Esophagus muscularis mucosa (tissue), 4 donors: Measurements from ENCODE around the gene CDC42EP2. TPM values are rescaled to one million over a fixed set of nuclear protein-coding genes. Genes with fewer than 3 reads are reported as not detected.

Experiments used
- DNase-seq: peaks from one replicate; pipeline ENCODE4 v3.0.0-alpha.2; 2017; ENCODE audit errors: extremely low spot score
- H3K27ac ChIP-seq, 4 donors: fragments of 200-600 bp; sonication (generic); replicated peaks in 1 of 4; 1 replicate in 3 of 4; 2 replicates in 1 of 4; pipeline ENCODE4 v1.5.1; 2016 to 2019; ENCODE audit warnings: mild to moderate bottlenecking in 1 of 4
- H3K27me3 ChIP-seq, 4 donors: fragments of 200-600 bp; sonication (generic); one replicate each; pipeline versions ENCODE4 v1.5.1 to v1.6.0; 2016 to 2019
- H3K36me3 ChIP-seq, 4 donors: fragments of 200-600 bp; sonication (generic); one replicate each; pipeline ENCODE4 v1.5.1; 2016 to 2019
- H3K4me1 ChIP-seq, 4 donors: fragments of 200-600 bp; sonication (generic); one replicate each; pipeline ENCODE4 v1.5.1; 2016 to 2019
- H3K4me3 ChIP-seq, 4 donors: fragments of 200-600 bp; sonication (generic); 1 replicate in 2 of 4; 2 replicates in 2 of 4; pipeline ENCODE4 v1.5.1; 2016 to 2019; ENCODE audit warnings: mild to moderate bottlenecking in 4 of 4, moderate library complexity in 1 of 4
- H3K9me3 ChIP-seq, 4 donors: fragments of 200-600 bp; sonication (generic); 1 replicate in 3 of 4; 2 replicates in 1 of 4; pipeline ENCODE4 v1.5.1; 2016 to 2019
- EP300 ChIP-seq: sonication (generic); formaldehyde crosslinking; IDR thresholded peaks from one replicate; pipeline ENCODE4 v1.6.1; 2017; ENCODE audit warnings: antibody characterized with exemption
- POLR2A ChIP-seq: fragments of 450-650 bp; IDR thresholded peaks from one replicate; pipeline ENCODE4 v1.6.1; 2017; ENCODE audit warnings: antibody characterized with exemption, moderate library complexity, mild to moderate bottlenecking, low read depth
- POLR2AphosphoS5 ChIP-seq, 2 donors: sonication (generic); formaldehyde crosslinking; IDR thresholded peaks; one replicate each; pipeline ENCODE4 v1.6.1; 2017; ENCODE audit warnings: antibody characterized with exemption in 2 of 2
- WGBS: methylation state at CpG from one replicate; pipeline ENCODE4 v1.1.5; 2018; 5-methylcytosine and 5-hydroxymethylcytosine counted together
- intact Hi-C: fragments of 100-400 bp; cut with DNase I; formaldehyde crosslinking; loops from one replicate; pipeline ENCODE4 v1.15.1; 2023
- total RNA-seq, 4 donors: library from RNA; depleted of rRNA; stranded (reverse); fragments of >200 nt; gene quantifications; one replicate each; pipeline versions ENCODE4 v1.1.0 to v1.2.1, GENCODE V29; 2016
- TF ChIP-seq, protein P1 (sequence below), 3 experiments: fragments of 200-600 bp in 2 of 3; fragments of 450-650 bp in 1 of 3; sonication (generic) in 2 of 3; IDR thresholded peaks; one replicate each; pipeline ENCODE4 v1.5.1; 2017 to 2019; ENCODE audit warnings: antibody characterized with exemption in 3 of 3, mild to moderate bottlenecking in 2 of 3, moderate library complexity in 1 of 3

Gene CDC42EP2, protein sequence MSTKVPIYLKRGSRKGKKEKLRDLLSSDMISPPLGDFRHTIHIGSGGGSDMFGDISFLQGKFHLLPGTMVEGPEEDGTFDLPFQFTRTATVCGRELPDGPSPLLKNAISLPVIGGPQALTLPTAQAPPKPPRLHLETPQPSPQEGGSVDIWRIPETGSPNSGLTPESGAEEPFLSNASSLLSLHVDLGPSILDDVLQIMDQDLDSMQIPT
- total RNA-seq = 10 to 100 TPM; 39.9 to 90.1 (median 54.4) TPM

DNA sequence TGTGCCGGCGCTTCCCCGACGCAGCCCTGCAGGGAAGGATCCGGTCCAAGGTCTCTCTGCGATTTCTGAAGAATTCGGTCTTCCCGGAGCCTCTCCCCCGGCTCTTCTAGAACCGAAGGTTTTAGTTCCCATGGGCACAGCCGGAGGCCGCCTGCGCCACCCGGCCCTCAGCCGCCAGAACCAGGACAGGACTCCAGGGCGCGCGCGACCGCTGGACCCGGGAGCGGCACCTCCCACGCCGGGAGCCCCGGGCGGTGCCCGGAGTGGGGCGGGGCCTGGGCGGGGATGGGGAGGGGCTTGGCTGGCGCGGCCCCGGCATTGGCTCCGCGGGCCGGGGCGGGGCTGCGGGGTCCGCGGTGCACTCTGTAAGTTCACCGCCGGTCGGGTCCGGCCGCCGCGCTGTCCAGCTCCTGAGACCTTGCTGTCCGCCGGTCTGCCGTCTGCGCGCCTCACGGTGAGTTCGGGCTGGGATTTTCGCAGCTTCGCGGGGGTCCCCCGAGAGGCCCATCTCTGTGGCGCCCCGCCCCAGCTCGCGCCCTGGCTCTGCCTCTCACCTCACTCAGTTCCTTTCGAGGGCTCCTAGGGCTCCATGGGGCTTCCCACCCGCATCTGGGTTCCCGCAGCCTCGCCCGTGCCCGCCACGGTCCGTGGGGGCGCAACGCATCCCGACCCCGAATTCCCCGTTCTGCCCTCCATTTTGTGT lies at the start of gene CDC42EP2:
CDC42EP2 (plus strand) TSS at position 366 of the 703 bp plus-strand sequence. CDS start 6,033 bp downstream, outside the sequence.
- Histone ChIP-seq H3K27ac (peak within 1 kb of the TSS; percentile 95 to 97 (median 96)), H3K27me3 (no peaks in the 10 kb centered on the region)
- intact Hi-C loops = loop anchor here (2.0 kb wide), 1 partner anchor 24 kb away; no protein-coding TSS in a partner anchor

DNA sequence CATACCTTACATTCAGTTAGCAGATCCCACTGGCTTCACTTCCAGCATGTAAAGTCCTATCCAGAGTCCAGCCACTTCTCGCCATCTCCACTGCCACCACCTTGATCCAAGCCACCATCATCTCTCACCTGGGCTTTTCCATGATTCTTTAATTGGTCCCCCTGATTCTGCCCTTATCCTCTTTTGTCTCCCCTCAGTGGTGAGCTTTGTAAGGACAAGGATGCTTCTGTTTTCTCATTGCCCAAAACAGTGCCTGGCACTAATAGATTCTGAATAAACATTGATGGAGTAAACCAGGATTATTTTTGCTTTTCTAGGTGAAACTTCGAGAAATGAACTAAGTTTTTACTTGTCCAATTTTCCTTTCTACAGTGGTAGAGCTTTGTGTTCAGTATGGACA lies 48.5 kb upstream of the CDC42EP2 start:
- WGBS = 100% methylated on average over 2 of the region's 2 CpGs
- Histone ChIP-seq H3K27me3 (no peaks in the 10 kb centered on the region), H3K27ac (no peak overlapping the region), H3K36me3 (peaks cover 0 to 53% (median 34%) of the 10 kb centered on the region in 4 donors), H3K9me3 (no peaks in the 10 kb centered on the region), H3K4me1 (peaks cover 8 to 23% (median 14%) of the 10 kb centered on the region in 4 donors), H3K4me3 (no peak overlapping the region)
- no peak for TF ChIP-seq POLR2A
- TF ChIP-seq, protein P1, sequence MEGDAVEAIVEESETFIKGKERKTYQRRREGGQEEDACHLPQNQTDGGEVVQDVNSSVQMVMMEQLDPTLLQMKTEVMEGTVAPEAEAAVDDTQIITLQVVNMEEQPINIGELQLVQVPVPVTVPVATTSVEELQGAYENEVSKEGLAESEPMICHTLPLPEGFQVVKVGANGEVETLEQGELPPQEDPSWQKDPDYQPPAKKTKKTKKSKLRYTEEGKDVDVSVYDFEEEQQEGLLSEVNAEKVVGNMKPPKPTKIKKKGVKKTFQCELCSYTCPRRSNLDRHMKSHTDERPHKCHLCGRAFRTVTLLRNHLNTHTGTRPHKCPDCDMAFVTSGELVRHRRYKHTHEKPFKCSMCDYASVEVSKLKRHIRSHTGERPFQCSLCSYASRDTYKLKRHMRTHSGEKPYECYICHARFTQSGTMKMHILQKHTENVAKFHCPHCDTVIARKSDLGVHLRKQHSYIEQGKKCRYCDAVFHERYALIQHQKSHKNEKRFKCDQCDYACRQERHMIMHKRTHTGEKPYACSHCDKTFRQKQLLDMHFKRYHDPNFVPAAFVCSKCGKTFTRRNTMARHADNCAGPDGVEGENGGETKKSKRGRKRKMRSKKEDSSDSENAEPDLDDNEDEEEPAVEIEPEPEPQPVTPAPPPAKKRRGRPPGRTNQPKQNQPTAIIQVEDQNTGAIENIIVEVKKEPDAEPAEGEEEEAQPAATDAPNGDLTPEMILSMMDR (IDR thresholded peaks at IDR 0.05) = peak in 1 of 3 experiments; percentile 42
- DNase-seq = no peak
- intact Hi-C loops = loop anchor here (5.0 kb wide), 1 partner anchor 39 kb away; no protein-coding TSS in a partner anchor

More for the DNA sequence above, at the start of gene CDC42EP2:
- peaks cover 0 to 7% (median 5%) of the 10 kb centered on the region in 4 donors for H3K36me3 ChIP-seq
- peak within 1 kb of the TSS; percentile 87 to 100 (median 88) for H3K4me3 ChIP-seq
- peak; percentile 95 for DNase-seq
- 0% methylated on average over 20 of the region's 74 CpGs for WGBS
- TF ChIP-seq POLR2A (no peak), EP300 (no peak), POLR2AphosphoS5 (IDR thresholded peaks at IDR 0.05) (peak; percentile 88 to 96)
- TF ChIP-seq, protein P1 (IDR thresholded peaks at IDR 0.05) = peak in 1 of 3 experiments; percentile 4
- no peaks in the 10 kb centered on the region for H3K9me3 ChIP-seq
- H3K4me1 ChIP-seq = peaks cover 48 to 88% (median 86%) of the 10 kb centered on the region in 4 donors

GRCh38 chr11:65274735-65275682 lies 39.7 kb upstream of the CDC42EP2 start:
- H3K27ac ChIP-seq = peak overlapping the region in 2 of 4 donors; percentile 39 to 43
- H3K27me3 ChIP-seq = no peaks in the 10 kb centered on the region
- no peaks in the 10 kb centered on the region for H3K9me3 ChIP-seq
- intact Hi-C loops = loop anchor here (1.0 kb wide), 2 partner anchors 41 to 55 kb away; no protein-coding TSS in a partner anchor
- no peak for DNase-seq
- WGBS = 46% methylated on average over 6 of the region's 6 CpGs
- no peak for TF ChIP-seq POLR2A
- peak; percentile 83 to 88 for TF ChIP-seq POLR2AphosphoS5 (IDR thresholded peaks at IDR 0.05)
- TF ChIP-seq, protein P1 (IDR thresholded peaks at IDR 0.05) = peak; percentile 74 to 97 (median 75)
- TF ChIP-seq EP300 = no peak
- H3K4me1 ChIP-seq = peaks cover 22 to 47% (median 43%) of the 10 kb centered on the region in 4 donors
- no peak overlapping the region for H3K4me3 ChIP-seq
- H3K36me3 ChIP-seq = peaks cover 0 to 18% (median 10%) of the 10 kb centered on the region in 4 donors

- TF ChIP-seq, protein P1 (IDR thresholded peaks at IDR 0.05) = no peak
- TF ChIP-seq POLR2AphosphoS5 (IDR thresholded peaks at IDR 0.05) (no peak), EP300 (no peak)
- H3K27me3 ChIP-seq = no peaks in the 10 kb centered on the region
- 88% methylated on average over 4 of the region's 4 CpGs for WGBS
- peaks cover 0 to 15% (median 2%) of the 10 kb centered on the region in 4 donors for H3K36me3 ChIP-seq
- peak overlapping the region in 2 of 4 donors; percentile 39 to 43 for H3K27ac ChIP-seq
- no peak overlapping the region for H3K4me3 ChIP-seq
- no peaks in the 10 kb centered on the region for H3K9me3 ChIP-seq
- no peak for DNase-seq
- intact Hi-C loops = loop anchor here (1.0 kb wide), 2 partner anchors 40 to 54 kb away; no protein-coding TSS in a partner anchor
- peaks cover 25 to 55% (median 43%) of the 10 kb centered on the region in 4 donors for H3K4me1 ChIP-seq
Measured at GRCh38 chr11:65275906-65276305, 38.8 kb upstream of the CDC42EP2 start.
